Right kidney (tissue), 9 donors: ENCODE measurements around the gene BID.

Experiments
- DNase-seq: peaks from one replicate; pipeline ENCODE4 v3.0.0-alpha.2; 2016
- long read RNA-seq, 8 donors: transcript quantifications; one replicate each; lab custom pipeline, GENCODE V29; 2026

Gene BID
- long read RNA-seq, donor 1, transcript BID-215 (6 exons, 2,199 nt): major isoform, 10 of 15 reads
- long read RNA-seq, donor 1, partial matches to known transcripts: 0 of 15 reads
- long read RNA-seq, donor 1, other reads (novel, unspliced or antisense): 0 of 15 reads
- long read RNA-seq, donor 2, transcript BID-215 (6 exons, 2,199 nt): major isoform, 10 of 11 reads
- long read RNA-seq, donor 2, partial matches to known transcripts: 0 of 11 reads
- long read RNA-seq, donor 2, other reads (novel, unspliced or antisense): 0 of 11 reads
- long read RNA-seq, donor 3, partial matches to known transcripts: 0 of 6 reads
- long read RNA-seq, donor 3, other reads (novel, unspliced or antisense): 0 of 6 reads
- long read RNA-seq, donor 4, transcript BID-215 (6 exons, 2,199 nt): major isoform, 7 of 11 reads
- long read RNA-seq, donor 4, partial matches to known transcripts: 0 of 11 reads
- long read RNA-seq, donor 4, other reads (novel, unspliced or antisense): 0 of 11 reads
- long read RNA-seq, donor 5, transcript BID-215 (6 exons, 2,199 nt): major isoform, 12 of 21 reads
- long read RNA-seq, donor 5, partial matches to known transcripts: 5 of 21 reads
- long read RNA-seq, donor 5, other reads (novel, unspliced or antisense): 0 of 21 reads
- long read RNA-seq, donor 6, transcript BID-215 (6 exons, 2,199 nt): major isoform, 8 of 9 reads
- long read RNA-seq, donor 6, partial matches to known transcripts: 0 of 9 reads
- long read RNA-seq, donor 6, other reads (novel, unspliced or antisense): 0 of 9 reads
- long read RNA-seq, donor 7, transcript BID-215 (6 exons, 2,199 nt): major isoform, 14 of 24 reads
- long read RNA-seq, donor 7, partial matches to known transcripts: 0 of 24 reads
- long read RNA-seq, donor 7, other reads (novel, unspliced or antisense): 0 of 24 reads
- long read RNA-seq, donor 8, transcript BID-215 (6 exons, 2,199 nt): major isoform, 10 of 12 reads
- long read RNA-seq, donor 8, partial matches to known transcripts: 0 of 12 reads
- long read RNA-seq, donor 8, other reads (novel, unspliced or antisense): 0 of 12 reads

GRCh38 chr22:17774206-17774925 is at the start of gene BID:
BID (minus strand) TSS chr22:17774469; CDS start chr22:17750116, 24,353 bp downstream.
- peak; percentile 34 for DNase-seq

- DNase-seq: no peak
Observed at GRCh38 chr22:17823964-17824363, 49.7 kb upstream of the BID start.

GRCh38 chr22:17823226-17823625 is 49.0 kb upstream of the BID start:
- DNase-seq: no peak

- DNase-seq: no peak
Observed at GRCh38 chr22:17822087-17822486, 47.8 kb upstream of the BID start.

GRCh38 chr22:17820879-17821439 is 46.7 kb upstream of the BID start:
- no peak for DNase-seq

- no peak for DNase-seq
Observed at GRCh38 chr22:17818649-17819048, 44.4 kb upstream of the BID start.

GRCh38 chr22:17818180-17818579 is 43.9 kb upstream of the BID start:
- no peak for DNase-seq

GRCh38 chr22:17817511-17818065 is 43.3 kb upstream of the BID start:
- no peak for DNase-seq

- DNase-seq: no peak
Observed at GRCh38 chr22:17817079-17817478, 42.8 kb upstream of the BID start.

- no peak for DNase-seq
Observed at GRCh38 chr22:17816649-17817048, 42.4 kb upstream of the BID start.

GRCh38 chr22:17815703-17816254 is 41.5 kb upstream of the BID start:
- no peak for DNase-seq

GRCh38 chr22:17814830-17815229 is 40.6 kb upstream of the BID start:
- DNase-seq: no peak

- no peak for DNase-seq
Observed at GRCh38 chr22:17814084-17814483, 39.8 kb upstream of the BID start.

- no peak for DNase-seq
Observed at GRCh38 chr22:17811119-17811518, 36.9 kb upstream of the BID start.

GRCh38 chr22:17810570-17811116 is 36.4 kb upstream of the BID start:
- no peak for DNase-seq

GRCh38 chr22:17808693-17809403 is 34.6 kb upstream of the BID start:
- no peak for DNase-seq

- no peak for DNase-seq
Observed at GRCh38 chr22:17807578-17808410, 33.5 kb upstream of the BID start.

- no peak for DNase-seq
Observed at GRCh38 chr22:17807086-17807485, 32.8 kb upstream of the BID start.

GRCh38 chr22:17806437-17806836 is 32.2 kb upstream of the BID start:
- no peak for DNase-seq
